Hematopoietic multipotent progenitor cell treated with erythropoietin and hydrocortisone succinate and interleukin-3 and kit ligand, for 17 days (in vitro differentiated cells): Measurements from ENCODE around the gene CACNA1C.

Experiments used
- DNase-seq: peaks from one replicate; pipeline ENCODE4 v3.0.0-alpha.2; 2015; ENCODE audit warnings: low spot score

CACNA1C gene

GRCh38 chr12:2344885-2345284, 292.1 kb downstream of the CACNA1C start:
- DNase-seq: no peak

- DNase-seq: no peak
These were observed 293.1 kb downstream of the CACNA1C start for GRCh38 chr12:2345902-2346301.

GRCh38 chr12:2346416-2346815, 293.6 kb downstream of the CACNA1C start:
- DNase-seq: no peak

- no peak for DNase-seq
These were observed 294.5 kb downstream of the CACNA1C start for GRCh38 chr12:2347137-2347843.

- no peak for DNase-seq
These were observed 295.2 kb downstream of the CACNA1C start for GRCh38 chr12:2347844-2348481.

- no peak for DNase-seq
These were observed 295.7 kb downstream of the CACNA1C start for GRCh38 chr12:2348482-2348852.

- no peak for DNase-seq
These were observed 298.4 kb downstream of the CACNA1C start for GRCh38 chr12:2351161-2351560.

- DNase-seq: no peak
These were observed 299.4 kb downstream of the CACNA1C start for GRCh38 chr12:2352203-2352602.

GRCh38 chr12:2353281-2353680, 300.5 kb downstream of the CACNA1C start:
- DNase-seq: no peak

- no peak for DNase-seq
These were observed 300.9 kb downstream of the CACNA1C start for GRCh38 chr12:2353691-2354090.

GRCh38 chr12:2354151-2354991, 301.6 kb downstream of the CACNA1C start:
- DNase-seq: no peak

- DNase-seq: no peak
These were observed 302.4 kb downstream of the CACNA1C start for GRCh38 chr12:2355198-2355597.

- no peak for DNase-seq
These were observed 302.8 kb downstream of the CACNA1C start for GRCh38 chr12:2355604-2356003.

GRCh38 chr12:2356601-2357125, 303.9 kb downstream of the CACNA1C start:
- no peak for DNase-seq

- no peak for DNase-seq
These were observed 306.3 kb downstream of the CACNA1C start for GRCh38 chr12:2358986-2359658.

GRCh38 chr12:2359725-2360629, 307.2 kb downstream of the CACNA1C start:
- no peak for DNase-seq

- no peak for DNase-seq
These were observed 307.9 kb downstream of the CACNA1C start for GRCh38 chr12:2360630-2361170.

- DNase-seq: no peak
These were observed 311.2 kb downstream of the CACNA1C start for GRCh38 chr12:2363836-2364609.

- DNase-seq: no peak
These were observed 311.9 kb downstream of the CACNA1C start for GRCh38 chr12:2364631-2365051.

- DNase-seq: no peak
These were observed 313.9 kb downstream of the CACNA1C start for GRCh38 chr12:2366711-2367110.
